SK-MEL-5 (cell line): Measurements from ENCODE around the gene FUBP3. TPM values are rescaled to one million over a fixed set of nuclear protein-coding genes. Genes with fewer than 3 reads are reported as not detected.
A peak's percentile ranks its signal among the peaks of the same experiment; 100 is the strongest.

Experiments
- DNase-seq: peaks from one replicate; pipeline ENCODE4 v3.0.0-alpha.2; 2016; ENCODE audit warnings: low read depth, low spot score
- in situ Hi-C: cut with HindIII; loops from 2 replicates; pipeline ENCODE4 v1.10.0; 2016; ENCODE audit warnings: low sequenced_read_pairs, high pct_unique_total_duplicates, low pct_unique_long_range_greater_than_20kb
- total RNA-seq: library from RNA; depleted of rRNA; stranded (reverse); fragments of >200 nt; shearing (Covaris generic); gene quantifications from 2 replicates; pipeline ENCODE4 v1.2.3, GENCODE V29; 2014

FUBP3 gene
- total RNA-seq, 1 experiment from 2014 or later, result 58.2 TPM

GRCh38 chr9:130664251-130665028 is 85.1 kb downstream of the FUBP3 start, which contains the start of gene PRDM12:
TSS of gene PRDM12 (plus strand) at chr9:130664594. CDS start at chr9:130664654, 60 bp downstream.
- in situ Hi-C loops, result no loop called here
- no peak for DNase-seq

- in situ Hi-C loops, result no loop called here
- DNase-seq, result no peak
These were observed 85.7 kb downstream of the FUBP3 start for GRCh38 chr9:130665029-130665430.

- DNase-seq, result no peak
- in situ Hi-C loops, result no loop called here
These were observed 86.3 kb downstream of the FUBP3 start for GRCh38 chr9:130665431-130666392.

- in situ Hi-C loops, result no loop called here
- DNase-seq, result no peak
These were observed 87.2 kb downstream of the FUBP3 start for GRCh38 chr9:130666393-130667119.

- in situ Hi-C loops, result no loop called here
- no peak for DNase-seq
These were observed 87.7 kb downstream of the FUBP3 start for GRCh38 chr9:130667120-130667435.

- in situ Hi-C loops, result no loop called here
- no peak for DNase-seq
These were observed 88.8 kb downstream of the FUBP3 start for GRCh38 chr9:130668196-130668595.

- in situ Hi-C loops, result no loop called here
- DNase-seq, result no peak
These were observed 89.3 kb downstream of the FUBP3 start for GRCh38 chr9:130668659-130669058.

- no peak for DNase-seq
- in situ Hi-C loops, result no loop called here
These were observed 90.6 kb downstream of the FUBP3 start for GRCh38 chr9:130669965-130670364.

- in situ Hi-C loops, result no loop called here
- no peak for DNase-seq
These were observed 91.3 kb downstream of the FUBP3 start for GRCh38 chr9:130670644-130671043.

- in situ Hi-C loops, result no loop called here
- DNase-seq, result no peak
These were observed 93.1 kb downstream of the FUBP3 start for GRCh38 chr9:130672466-130672865.

GRCh38 chr9:130672933-130673615 is 93.7 kb downstream of the FUBP3 start:
- DNase-seq, result no peak
- in situ Hi-C loops, result no loop called here

GRCh38 chr9:130675396-130675795 is 96.0 kb downstream of the FUBP3 start:
- in situ Hi-C loops, result no loop called here
- no peak for DNase-seq

- DNase-seq, result no peak
- in situ Hi-C loops, result no loop called here
These were observed 97.9 kb downstream of the FUBP3 start for GRCh38 chr9:130677252-130677651.

GRCh38 chr9:130680836-130681768 is 101.7 kb downstream of the FUBP3 start:
- in situ Hi-C loops, result no loop called here

GRCh38 chr9:130681769-130682420 is 102.5 kb downstream of the FUBP3 start:
- no peak for DNase-seq
- in situ Hi-C loops, result no loop called here

More at GRCh38 chr9:130680836-130681768, 101.7 kb downstream of the FUBP3 start:
- DNase-seq, result peak; percentile 83
